OCI-LY7 (cell line): ENCODE data around the gene METTL22.

Experiments
- EZH2phosphoT487 ChIP-seq: fragments of 200-600 bp; sonication (generic); IDR thresholded peaks from 2 replicates; pipeline ENCODE4 v1.6.1; 2018; ENCODE audit warnings: low read depth, borderline replicate concordance, mild to moderate bottlenecking, mixed run types, antibody characterized with exemption, low read length, moderate library complexity, mixed read lengths
- TF ChIP-seq, protein P1 (sequence below): fragments of 200-600 bp; sonication (generic); conservative IDR thresholded peaks from 2 replicates; pipeline ENCODE4 v1.5.1; 2014; ENCODE audit warnings: mild to moderate bottlenecking, antibody characterized with exemption, low read length, moderate library complexity, mixed read lengths

DNA sequence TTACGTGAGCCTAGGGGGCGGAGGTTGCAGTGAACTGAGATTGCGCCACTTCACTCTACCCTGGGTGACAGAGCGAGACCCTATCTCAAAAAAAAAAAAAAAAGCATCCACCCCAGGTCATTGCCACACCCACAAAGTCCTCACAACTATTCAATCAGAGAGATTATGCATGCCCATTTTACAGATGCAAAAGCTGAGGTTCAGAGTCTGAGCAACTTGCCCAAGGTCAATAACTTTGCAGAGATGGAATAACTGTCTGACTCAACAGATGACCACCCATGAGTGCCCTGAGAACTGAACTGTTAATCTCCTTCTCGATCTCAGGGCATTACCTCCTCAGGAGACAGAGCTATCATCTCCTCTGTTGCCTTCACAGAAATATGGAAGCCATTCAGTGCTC lies 25.7 kb upstream of the METTL22 start:
- TF ChIP-seq, protein P1, sequence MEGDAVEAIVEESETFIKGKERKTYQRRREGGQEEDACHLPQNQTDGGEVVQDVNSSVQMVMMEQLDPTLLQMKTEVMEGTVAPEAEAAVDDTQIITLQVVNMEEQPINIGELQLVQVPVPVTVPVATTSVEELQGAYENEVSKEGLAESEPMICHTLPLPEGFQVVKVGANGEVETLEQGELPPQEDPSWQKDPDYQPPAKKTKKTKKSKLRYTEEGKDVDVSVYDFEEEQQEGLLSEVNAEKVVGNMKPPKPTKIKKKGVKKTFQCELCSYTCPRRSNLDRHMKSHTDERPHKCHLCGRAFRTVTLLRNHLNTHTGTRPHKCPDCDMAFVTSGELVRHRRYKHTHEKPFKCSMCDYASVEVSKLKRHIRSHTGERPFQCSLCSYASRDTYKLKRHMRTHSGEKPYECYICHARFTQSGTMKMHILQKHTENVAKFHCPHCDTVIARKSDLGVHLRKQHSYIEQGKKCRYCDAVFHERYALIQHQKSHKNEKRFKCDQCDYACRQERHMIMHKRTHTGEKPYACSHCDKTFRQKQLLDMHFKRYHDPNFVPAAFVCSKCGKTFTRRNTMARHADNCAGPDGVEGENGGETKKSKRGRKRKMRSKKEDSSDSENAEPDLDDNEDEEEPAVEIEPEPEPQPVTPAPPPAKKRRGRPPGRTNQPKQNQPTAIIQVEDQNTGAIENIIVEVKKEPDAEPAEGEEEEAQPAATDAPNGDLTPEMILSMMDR, result no peak
- no peak for TF ChIP-seq EZH2phosphoT487
